Heart left ventricle (tissue), 16 donors: Measurements from ENCODE around the gene SAMD11. TPM values are rescaled to one million over a fixed set of nuclear protein-coding genes. Genes with fewer than 3 reads are reported as not detected.
"Not testable (repeated sequence)": the region's sequence is repeated elsewhere in the genome, so short reads cannot be mapped to it uniquely, and the experiment has no call there.

Source experiments
- ATAC-seq, 4 donors: fragments of 200-7000 bp; cut with Tn5 transposase; one replicate each; pipeline ENCODE4 v1.9.1; 2020 to 2022; ENCODE audit warnings: moderate library complexity in 4 of 4, mild to moderate bottlenecking in 3 of 4, moderate number of reproducible peaks in 1 of 4
- DNase-seq, 5 donors: peaks; one replicate each; pipeline ENCODE4 v3.0.0-alpha.2; 2020
- H3K27ac ChIP-seq, 12 donors: fragments of 200-600 bp; sonication (generic) in 4 of 12; one replicate each; pipeline versions ENCODE4 v1.5.0 to v1.8.0; 2016 to 2022; ENCODE audit warnings: mild to moderate bottlenecking in 2 of 12
- H3K27me3 ChIP-seq, 9 donors: fragments of 200-600 bp; sonication (generic) in 2 of 9; one replicate each; pipeline versions ENCODE4 v1.5.1 to v1.8.0; 2016 to 2022; ENCODE audit warnings: mild to moderate bottlenecking in 3 of 9
- H3K36me3 ChIP-seq, 9 donors: fragments of 200-600 bp; sonication (generic) in 2 of 9; one replicate each; pipeline versions ENCODE4 v1.5.0 to v1.8.0; 2018 to 2022; ENCODE audit warnings: mild to moderate bottlenecking in 2 of 9
- H3K4me1 ChIP-seq, 12 donors: fragments of 200-600 bp; sonication (generic) in 4 of 12; one replicate each; pipeline versions ENCODE4 v1.5.0 to v1.8.0; 2016 to 2022; ENCODE audit warnings: mild to moderate bottlenecking in 3 of 12
- H3K4me3 ChIP-seq, 12 donors: fragments of 200-600 bp; sonication (generic) in 4 of 12; one replicate each; pipeline versions ENCODE4 v1.5.0 to v1.8.0; 2017 to 2022; ENCODE audit warnings: mild to moderate bottlenecking in 9 of 12, moderate library complexity in 4 of 12
- H3K9me3 ChIP-seq, 12 donors: fragments of 200-600 bp; sonication (generic) in 4 of 12; one replicate each; pipeline versions ENCODE4 v1.5.0 to v1.8.0; 2016 to 2022; ENCODE audit warnings: mild to moderate bottlenecking in 1 of 12
- POLR2A ChIP-seq, 2 donors: fragments of 450-650 bp; IDR thresholded peaks; one replicate each; pipeline ENCODE4 v1.6.1; 2017; ENCODE audit warnings: antibody characterized with exemption in 2 of 2, mild to moderate bottlenecking in 2 of 2, moderate library complexity in 2 of 2
- WGBS, 4 donors: extraction: QIAGEN DNeasy Blood & Tissue Kit in 2 of 4; methylation state at CpG; one replicate each; pipeline versions ENCODE4 v1.1.5 to v1.1.7; 2013 to 2018; 5-methylcytosine and 5-hydroxymethylcytosine counted together
- intact Hi-C, 10 donors: fragments of 100-400 bp; cut with DNase I; formaldehyde crosslinking; loops; one replicate each; pipeline versions ENCODE4 v1.11.1 to v1.14.2; 2022
- polyA plus RNA-seq, 2 donors: library from polyadenylated mRNA; stranded (reverse); fragments of 200-250 nt; gene quantifications; one replicate each; pipeline ENCODE4 v1.2.3, GENCODE V29; 2013
- total RNA-seq, 9 donors: library from RNA; depleted of rRNA in 2 of 9; stranded (reverse); fragments of >200 nt in 2 of 9; fragmentation: NEBNext Ultra II Directional in 3 of 9; extraction: Animal tissue kit (Norgen Biotek cat#: 25700) in 3 of 9; gene quantifications; one replicate each; pipeline versions ENCODE4 v1.1.0 to v1.2.4, GENCODE V29; 2016 to 2023
- TF ChIP-seq, protein P1 (sequence below), 12 donors: fragments of 200-600 bp; sonication (generic) in 4 of 12; IDR thresholded peaks; one replicate each; pipeline versions ENCODE4 v1.5.0 to v1.8.0; 2018 to 2022; ENCODE audit warnings: antibody characterized with exemption in 12 of 12, mild to moderate bottlenecking in 5 of 12
- donor health status: ischemic (EF 13 %, LVEDD 7.1; RV severe dilation, severe dysfunction).
- donor health status: healthy with polysubstance abuse.
- donor health status: DM: no; HTN: yes; CAD: no.
- donor health status: DM: no; HTN: no; CAD: no.
- donor health status: ischemic (EF 25% LVEDD 6.9; RV normal size, moderate dysfunction).
- donor health status: ischemic (EF 25% LVEDD 5.7; RV mildly dilated, moderate dysfunction).
- donor health status: healthy.
- donor health status: DM: yes; HTN: yes; CAD: no.
- donor health status: ischemic (EF 35%, LVEDD 5.7; RV mildly dilated, moderate dysfunction).
- donor health status: nonischemic (EF 11% LVEDD 7.7; RV severe dilation, severe dysfunction).
- donor health status: DM: yes; HTN: yes; CAD: no.
- donor health status: PGD.
- donor health status: ischemic (EF 29% LVEDD 5.4; RV normal size, mild dysfunction).
- donor health status: nonischemic (EF 23%, LVEDD 6.1; RV moderate dilation, normal function).

SAMD11 gene
- total and polyA plus RNA-seq, 11 donors = 0.38 to 3.2 (median 0.96) TPM

DNA sequence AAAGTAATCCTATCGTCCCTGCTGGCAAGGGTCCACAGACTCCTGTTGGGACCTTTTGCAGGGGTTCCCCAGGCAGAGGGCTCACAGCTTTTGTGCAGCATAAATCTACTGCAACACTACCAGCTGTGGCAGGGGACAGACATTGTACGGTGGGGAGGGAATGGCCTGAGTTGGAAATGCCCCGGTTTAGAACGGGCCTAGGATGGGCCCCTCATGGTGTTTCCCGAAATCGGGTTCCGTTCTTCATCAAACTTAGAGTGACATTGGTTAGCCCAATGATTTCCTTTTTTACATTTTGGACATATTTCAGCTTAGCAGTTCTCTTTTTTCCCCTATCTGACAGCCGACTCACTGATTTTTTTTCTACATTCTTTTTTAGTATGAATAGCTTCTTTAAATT lies 26.5 kb upstream of the SAMD11 start:
- WGBS, 4 donors = 64 to 72% (median 67%) methylated on average over 8 of the region's 8 CpGs
- TF ChIP-seq, protein P1, sequence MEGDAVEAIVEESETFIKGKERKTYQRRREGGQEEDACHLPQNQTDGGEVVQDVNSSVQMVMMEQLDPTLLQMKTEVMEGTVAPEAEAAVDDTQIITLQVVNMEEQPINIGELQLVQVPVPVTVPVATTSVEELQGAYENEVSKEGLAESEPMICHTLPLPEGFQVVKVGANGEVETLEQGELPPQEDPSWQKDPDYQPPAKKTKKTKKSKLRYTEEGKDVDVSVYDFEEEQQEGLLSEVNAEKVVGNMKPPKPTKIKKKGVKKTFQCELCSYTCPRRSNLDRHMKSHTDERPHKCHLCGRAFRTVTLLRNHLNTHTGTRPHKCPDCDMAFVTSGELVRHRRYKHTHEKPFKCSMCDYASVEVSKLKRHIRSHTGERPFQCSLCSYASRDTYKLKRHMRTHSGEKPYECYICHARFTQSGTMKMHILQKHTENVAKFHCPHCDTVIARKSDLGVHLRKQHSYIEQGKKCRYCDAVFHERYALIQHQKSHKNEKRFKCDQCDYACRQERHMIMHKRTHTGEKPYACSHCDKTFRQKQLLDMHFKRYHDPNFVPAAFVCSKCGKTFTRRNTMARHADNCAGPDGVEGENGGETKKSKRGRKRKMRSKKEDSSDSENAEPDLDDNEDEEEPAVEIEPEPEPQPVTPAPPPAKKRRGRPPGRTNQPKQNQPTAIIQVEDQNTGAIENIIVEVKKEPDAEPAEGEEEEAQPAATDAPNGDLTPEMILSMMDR (IDR thresholded peaks at IDR 0.05) = no peak
- no peak for TF ChIP-seq POLR2A (IDR thresholded peaks at IDR 0.05)
- Histone ChIP-seq H3K27ac (no peak overlapping the region), H3K4me1 (no peaks in the 10 kb centered on the region), H3K4me3 (no peak overlapping the region), H3K36me3 (no peaks in the 10 kb centered on the region), H3K9me3 (no peaks in the 10 kb centered on the region), H3K27me3 (peaks cover 0 to 38% (median 4%) of the 10 kb centered on the region in 9 donors)
- DNase-seq = no peak
- no peak for ATAC-seq
- intact Hi-C loops = no loop called here

DNA sequence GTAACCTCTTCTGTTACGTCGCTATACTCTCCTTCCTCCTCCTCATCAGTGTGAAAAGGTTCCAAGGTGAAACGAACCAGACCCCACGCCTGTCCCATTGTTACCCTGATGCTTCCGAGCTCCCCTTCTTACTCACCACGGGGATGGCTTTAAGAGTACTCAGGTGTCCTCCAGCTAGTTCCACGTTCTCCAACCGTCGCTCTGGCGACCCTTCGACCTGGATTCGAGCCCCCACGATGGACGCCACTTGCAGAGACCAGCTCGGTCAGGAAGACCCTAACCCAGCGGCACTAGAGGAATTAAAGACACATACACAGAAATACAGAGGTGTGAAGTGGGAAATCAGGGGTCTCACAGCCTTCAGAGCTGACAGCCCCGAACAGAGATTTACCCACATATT lies 25.8 kb upstream of the SAMD11 start:
- H3K4me3 ChIP-seq, H3K4me1 ChIP-seq, DNase-seq, H3K36me3 ChIP-seq, ATAC-seq, H3K27ac ChIP-seq, intact Hi-C loops, H3K9me3 ChIP-seq: not testable (repeated sequence)
- WGBS, 4 donors = 69 to 75% (median 73%) methylated on average over 17 of the region's 17 CpGs
- peaks cover 0 to 39% (median 4%) of the 10 kb centered on the region in 9 donors for H3K27me3 ChIP-seq

DNA sequence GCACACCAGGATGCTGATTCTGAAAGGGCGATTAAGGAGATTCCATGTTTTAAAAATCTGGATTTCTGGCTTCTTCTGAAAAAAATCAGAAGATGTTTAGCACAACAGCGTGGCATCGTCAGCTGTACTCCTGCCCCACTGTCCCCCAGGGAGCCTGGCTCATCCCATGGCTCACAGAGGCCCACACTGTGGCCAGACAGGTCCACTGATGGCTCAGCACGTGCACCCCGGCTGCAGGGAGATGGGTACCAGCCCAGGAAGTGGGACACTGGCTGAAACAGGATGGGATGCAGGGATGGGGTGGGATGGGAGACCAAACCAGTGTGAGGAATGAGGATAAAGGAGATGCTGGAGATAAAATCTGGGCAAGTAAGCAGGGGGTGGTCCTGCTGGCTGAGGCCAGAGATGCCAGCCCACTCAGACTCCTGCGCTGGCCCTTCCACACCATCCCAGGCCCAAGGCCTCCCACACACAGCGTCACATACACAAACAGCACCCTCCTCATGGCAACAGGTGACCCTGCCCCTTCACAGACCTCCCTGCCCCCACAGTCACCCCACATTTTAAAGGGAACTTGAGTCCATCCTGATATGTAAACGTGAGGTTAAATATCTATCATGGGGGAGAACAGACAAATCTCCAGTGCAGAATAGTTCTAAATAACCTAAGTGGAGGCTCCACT lies 23.9 kb upstream of the SAMD11 start:
- Histone ChIP-seq H3K27ac (no peak overlapping the region), H3K27me3 (peaks cover 0 to 35% (median 8%) of the 10 kb centered on the region in 9 donors), H3K36me3 (no peaks in the 10 kb centered on the region), H3K4me3 (no peak overlapping the region), H3K9me3 (no peaks in the 10 kb centered on the region), H3K4me1 (peaks cover 0 to 8% (median 0%) of the 10 kb centered on the region in 12 donors)
- ATAC-seq (no peak), DNase-seq (peak in 1 of 5 donors; percentile 52)
- TF ChIP-seq, protein P1 (IDR thresholded peaks at IDR 0.05) = no peak
- no peak for TF ChIP-seq POLR2A (IDR thresholded peaks at IDR 0.05)
- intact Hi-C loops = loop anchor here in 2 of 10 donors (10.0 kb wide), 2 partner anchors 55 to 65 kb away; partner anchors contain the start of genes KLHL17 (in 1 of the 2), NOC2L (in 1 of the 2) and PLEKHN1 (in 1 of the 2)
- 81 to 86% (median 83%) methylated on average over 8 of the region's 8 CpGs for WGBS, 4 donors

DNA sequence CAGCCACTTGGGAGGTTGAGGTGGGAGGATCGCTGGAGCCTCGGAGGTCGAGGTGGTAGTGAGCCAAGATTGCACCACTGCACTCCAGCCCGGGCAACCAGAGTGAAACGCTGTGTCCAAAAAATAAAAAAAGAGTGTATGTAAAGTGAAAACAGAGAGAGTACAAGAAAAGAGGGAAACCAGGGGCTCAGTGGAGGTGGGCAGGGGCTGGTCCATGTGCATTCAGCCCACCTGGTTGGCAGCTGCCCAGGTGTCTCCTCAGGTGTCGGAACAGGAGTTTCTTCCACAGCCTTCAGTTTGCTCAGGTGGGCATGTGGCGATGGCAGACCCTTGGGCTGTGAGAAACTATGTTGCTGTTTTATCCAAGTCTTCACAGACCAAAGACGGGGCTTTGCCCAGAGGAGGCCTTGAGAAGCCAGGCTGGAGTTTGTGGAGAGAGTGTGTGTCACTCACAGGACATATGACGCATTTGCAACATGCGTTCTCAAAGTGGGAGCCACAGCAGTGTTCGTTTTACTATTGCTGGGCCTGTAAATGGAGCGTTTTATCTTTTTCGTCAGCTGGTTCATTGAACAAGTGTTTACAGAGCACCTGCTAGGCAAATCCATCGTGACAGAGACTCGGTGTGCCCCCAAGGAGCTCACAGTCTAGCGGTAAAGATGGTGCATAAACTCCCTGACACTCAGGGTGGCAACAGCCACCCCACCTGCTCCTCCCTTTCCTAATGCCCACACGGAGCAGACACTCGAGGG lies 22.4 kb upstream of the SAMD11 start:
- no peak overlapping the region for H3K27ac ChIP-seq
- peaks cover 0 to 20% (median 8%) of the 10 kb centered on the region in 12 donors for H3K4me1 ChIP-seq
- no peaks in the 10 kb centered on the region for H3K36me3 ChIP-seq
- DNase-seq (no peak), ATAC-seq (no peak)
- H3K4me3 ChIP-seq = no peak overlapping the region
- H3K27me3 ChIP-seq = peaks cover 0 to 35% (median 8%) of the 10 kb centered on the region in 9 donors
- intact Hi-C loops = loop anchor here in 2 of 10 donors (10.0 kb wide), 2 partner anchors 54 to 64 kb away; partner anchors contain the start of genes KLHL17 (in 1 of the 2), NOC2L (in 1 of the 2) and PLEKHN1 (in 1 of the 2)
- 78 to 87% (median 83%) methylated on average over 18 of the region's 18 CpGs for WGBS, 4 donors
- TF ChIP-seq, protein P1 (IDR thresholded peaks at IDR 0.05) = no peak
- TF ChIP-seq POLR2A (IDR thresholded peaks at IDR 0.05) = no peak
- H3K9me3 ChIP-seq = no peaks in the 10 kb centered on the region
